SK-N-SH (cell line): ENCODE data around the gene GPC5. TPM values are rescaled to one million over a fixed set of nuclear protein-coding genes. Genes with fewer than 3 reads are reported as not detected.

Source experiments
- CTCF ChIA-PET: fragments of 300-600, 350-600 bp; formaldehyde crosslinking; extraction: SDS; loops from one replicate; lab custom pipeline; 2021; lab: Yijun Ruan, JAX
- POLR2A ChIA-PET: fragments of 350-600 bp; sonication (Branson Sonifier 250); formaldehyde crosslinking; extraction: SDS; loops from one replicate; lab custom pipeline; 2020; ENCODE audit warnings: antibody characterized with exemption, inconsistent platforms; lab: Yijun Ruan, JAX
- DNase-seq: peaks from one replicate; pipeline ENCODE4 v3.0.0; 2012
- H2AFZ ChIP-seq: fragments of 200-600 bp; sonication (generic); 2 replicates; pipeline ENCODE4 v1.8.1; 2016; ENCODE audit warnings: antibody characterized with exemption, mild to moderate bottlenecking, low read depth
- H3F3A ChIP-seq: fragments of 200-600 bp; sonication (generic); replicated peaks from 2 replicates; pipeline ENCODE3; 2016; ENCODE audit warnings: antibody characterized with exemption, mild to moderate bottlenecking; ENCODE audit not compliant: insufficient read depth
- H3K27ac ChIP-seq, 2 experiments: fragments of 200-500 bp in 1 of 2; fragments of 200-600 bp in 1 of 2; sonication (Bioruptor generic) in 1 of 2; sonication (generic), shearing (Covaris generic) in 1 of 2; 2 replicates each; pipeline versions ENCODE4 v1.5.1 to v1.6.1; 2014 to 2016; ENCODE audit warnings: low read depth in 2 of 2, inconsistent platforms in 1 of 2, low read length in 1 of 2, mild to moderate bottlenecking in 1 of 2, mixed read lengths in 1 of 2
- H3K27me3 ChIP-seq: fragments of 200-600 bp; sonication (generic), shearing (Covaris generic); 2 replicates; pipeline ENCODE4 v1.6.1; 2016; ENCODE audit warnings: mixed run types; ENCODE audit not compliant: insufficient read depth
- H3K36me3 ChIP-seq, 2 experiments: fragments of 200-500 bp in 1 of 2; fragments of 200-600 bp in 1 of 2; sonication (Bioruptor generic) in 1 of 2; sonication (generic) in 1 of 2; replicated peaks in 1 of 2; 2 replicates each; pipeline versions ENCODE3 to v1.5.1; 2014 to 2016; ENCODE audit warnings: low read length in 1 of 2, mild to moderate bottlenecking in 1 of 2; ENCODE audit not compliant: insufficient read depth in 2 of 2, control insufficient read depth in 1 of 2
- H3K4me1 ChIP-seq, 2 experiments: fragments of 200-500 bp in 1 of 2; fragments of 200-600 bp in 1 of 2; sonication (Bioruptor generic) in 1 of 2; sonication (generic), shearing (Covaris generic) in 1 of 2; 2 replicates each; pipeline versions ENCODE4 v1.5.1 to v1.6.1; 2014 to 2016; ENCODE audit warnings: low read depth in 1 of 2, low read length in 1 of 2, mixed run types in 1 of 2; ENCODE audit not compliant: insufficient read depth in 2 of 2, control insufficient read depth in 1 of 2
- H3K4me2 ChIP-seq: fragments of 200-600 bp; sonication (generic), shearing (Covaris generic); 2 replicates; pipeline ENCODE4 v1.6.1; 2017; ENCODE audit warnings: mixed run types
- H3K4me3 ChIP-seq, 2 experiments: fragments of 200-500 bp in 1 of 2; fragments of 200-600 bp in 1 of 2; sonication (Bioruptor generic) in 1 of 2; sonication (generic), shearing (Covaris generic) in 1 of 2; 2 replicates each; pipeline versions ENCODE4 v1.5.1 to v1.8.1; 2014 to 2016; ENCODE audit warnings: low read depth in 2 of 2, inconsistent platforms in 1 of 2, low read length in 1 of 2, mild to moderate bottlenecking in 1 of 2, mixed read lengths in 1 of 2, moderate library complexity in 1 of 2
- H3K79me2 ChIP-seq: fragments of 200-600 bp; sonication (generic); 2 replicates; pipeline ENCODE4 v1.8.1; 2017; ENCODE audit warnings: mild to moderate bottlenecking; ENCODE audit not compliant: insufficient read depth
- H3K9ac ChIP-seq: fragments of 200-600 bp; sonication (generic); 2 replicates; pipeline ENCODE4 v1.6.1; 2017; ENCODE audit warnings: mixed run types
- H3K9me2 ChIP-seq: fragments of 200-600 bp; sonication (generic); 2 replicates; pipeline ENCODE4 v1.6.1; 2017; ENCODE audit warnings: mixed run types
- H3K9me3 ChIP-seq: fragments of 200-600 bp; sonication (generic); 2 replicates; pipeline ENCODE4 v1.6.1; 2017; ENCODE audit warnings: mixed run types, mild to moderate bottlenecking, moderate library complexity
- H4K20me1 ChIP-seq: fragments of 200-600 bp; sonication (generic); 2 replicates; pipeline ENCODE4 v1.6.1; 2017; ENCODE audit warnings: mild to moderate bottlenecking, mixed run types; ENCODE audit not compliant: insufficient read depth
- CHD2 ChIP-seq: fragments of 150-350 bp; IDR thresholded peaks from 2 replicates; pipeline ENCODE4 v1.6.1; 2018; ENCODE audit warnings: low read length; ENCODE audit not compliant: partially characterized antibody
- CTCF ChIP-seq: fragments of 200-600 bp; sonication (generic); IDR thresholded peaks from 2 replicates; pipeline ENCODE4 v1.6.1; 2017; ENCODE audit warnings: antibody characterized with exemption, mild to moderate bottlenecking, moderate library complexity
- ELF1 ChIP-seq: IDR thresholded peaks from 2 replicates; pipeline ENCODE4 v1.4.0; 2012
- FOSL2 ChIP-seq: IDR thresholded peaks from 2 replicates; pipeline ENCODE4 v1.4.0; 2012; ENCODE audit warnings: low read depth, mild to moderate bottlenecking, moderate library complexity, borderline replicate concordance
- GATA2 ChIP-seq: sonication (generic); formaldehyde crosslinking; IDR thresholded peaks from 2 replicates; pipeline ENCODE4 v1.5.0; 2020; ENCODE audit warnings: mild to moderate bottlenecking, missing genetic modification reagents
- MAX ChIP-seq: IDR thresholded peaks from 2 replicates; pipeline ENCODE4 v1.4.0; 2012; ENCODE audit warnings: low read depth
- MEF2A ChIP-seq: IDR thresholded peaks from 2 replicates; pipeline ENCODE4 v1.4.0; 2012; ENCODE audit warnings: low read depth, borderline replicate concordance
- MXI1 ChIP-seq: IDR thresholded peaks from 2 replicates; pipeline ENCODE4 v1.6.1; 2012; ENCODE audit warnings: mild to moderate bottlenecking, low read depth, low read length, improper control_type of control experiment
- NFIC ChIP-seq: IDR thresholded peaks from 2 replicates; pipeline ENCODE4 v1.4.0; 2012; ENCODE audit warnings: borderline replicate concordance
- NRF1 ChIP-seq: IDR thresholded peaks from 2 replicates; pipeline ENCODE4 v1.6.1; 2012; ENCODE audit warnings: low read depth, mild to moderate bottlenecking, low read length
- PBX3 ChIP-seq: IDR thresholded peaks from 2 replicates; pipeline ENCODE4; 2012
- POLR2AphosphoS5 ChIP-seq: IDR thresholded peaks from 2 replicates; pipeline ENCODE4 v1.6.1; 2012; ENCODE audit warnings: low read depth, low read length
- SIN3A ChIP-seq: IDR thresholded peaks from 2 replicates; pipeline ENCODE4 v1.6.1; 2012; ENCODE audit warnings: low read depth, mild to moderate bottlenecking, low read length, moderate library complexity, borderline replicate concordance
- SMC3 ChIP-seq: IDR thresholded peaks from 2 replicates; pipeline ENCODE4 v1.6.1; 2012; ENCODE audit warnings: low read depth, low read length, improper control_type of control experiment
- TEAD4 ChIP-seq: IDR thresholded peaks from 2 replicates; pipeline ENCODE4 v1.4.0; 2012; ENCODE audit warnings: mild to moderate bottlenecking, borderline replicate concordance; ENCODE audit not compliant: insufficient read depth
- ZBTB33 ChIP-seq: IDR thresholded peaks from 2 replicates; pipeline ENCODE4 v1.4.0; 2012; ENCODE audit warnings: low read depth, borderline replicate concordance
- WGBS: methylation state at CpG from one replicate; pipeline ENCODE4 v1.1.6; 2017; ENCODE audit warnings: low lambda C conversion rate; 5-methylcytosine and 5-hydroxymethylcytosine counted together
- polyA plus RNA-seq, 3 experiments: library from polyadenylated mRNA; depleted of rRNA; stranded (reverse); fragments of >200 nt; gene quantifications; 2 replicates each; pipeline ENCODE4 v1.2.3, GENCODE V29; 2012

Gene GPC5
- polyA plus RNA-seq, 1 of the 3 experiments (the other 2 are of a cell fraction) = 0.03 TPM

GRCh38 chr13:92262100-92262788, 863.8 kb downstream of the GPC5 start:
- CTCF ChIA-PET = interaction anchor here (1.7 kb wide), 1 partner anchor 36 kb away, joined by 4 read pairs; no protein-coding TSS in a partner anchor
- WGBS = 46% methylated on average over 3 of the region's 3 CpGs
- no peak overlapping the region for H3K9ac ChIP-seq
- POLR2A ChIA-PET = no interaction called here
- no peaks in the 10 kb centered on the region for H3K9me2 ChIP-seq
- DNase-seq = no peak
- H3F3A ChIP-seq = no peaks in the 10 kb centered on the region
- H3K9me3 ChIP-seq = no peaks in the 10 kb centered on the region
- no peak overlapping the region for H3K4me2 ChIP-seq
- no peaks in the 10 kb centered on the region for H3K36me3 ChIP-seq
- no peaks in the 10 kb centered on the region for H4K20me1 ChIP-seq
- H3K4me3 ChIP-seq = no peak overlapping the region
- TF ChIP-seq NFIC (no peak), MAX (no peak), NRF1 (no peak), SIN3A (no peak), FOSL2 (no peak), MXI1 (no peak), ELF1 (no peak), MEF2A (no peak), CTCF (no peak), SMC3 (no peak), GATA2 (no peak), TEAD4 (no peak), ZBTB33 (no peak), CHD2 (no peak), POLR2AphosphoS5 (no peak), PBX3 (no peak)
- H2AFZ ChIP-seq = no peak overlapping the region
- H3K4me1 ChIP-seq = no peaks in the 10 kb centered on the region
- no peaks in the 10 kb centered on the region for H3K79me2 ChIP-seq
- H3K27ac ChIP-seq = no peak overlapping the region
- no peaks in the 10 kb centered on the region for H3K27me3 ChIP-seq
